ENCODE measurements around the gene BTBD3.

Gene BTBD3

GRCh38 chr20:11972478-11972877, 54.8 kb downstream of the BTBD3 start:
- DNase-seq (ENCODE audit: low spot score) = no peak

Data from COLO829 (cell line).